IMR-90 (cell line): ENCODE results near the gene ANKRD40. TPM values are rescaled to one million over a fixed set of nuclear protein-coding genes. Genes with fewer than 3 reads are reported as not detected.

Source experiments
- ATAC-seq: fragments of 200-7000 bp; cut with Tn5 transposase; 2 replicates; pipeline ENCODE4 v1.9.1; 2020; ENCODE audit warnings: low read depth, mild to moderate bottlenecking, moderate library complexity
- BruUV-seq: library from RNA; stranded (reverse); fragments of 400-500 nt; replicated peaks from 2 replicates; lab custom pipeline; 2021; lab: Mats Ljungman, UMichigan
- CTCF ChIA-PET: fragments of 300-600 bp; formaldehyde crosslinking; extraction: SDS; loops from one replicate; lab custom pipeline; 2021; ENCODE audit warnings: antibody characterized with exemption; lab: Yijun Ruan, JAX
- POLR2A ChIA-PET: fragments of 300-600 bp; sonication (Branson Sonifier 250); formaldehyde crosslinking; loops from one replicate; lab custom pipeline; 2022; ENCODE audit warnings: antibody characterized with exemption; ENCODE audit not compliant: unreplicated experiment; lab: Charles Lee
- DNase-seq: peaks from one replicate; pipeline ENCODE4 v3.0.0; 2013
- H2AFZ ChIP-seq: replicated peaks from 2 replicates; pipeline ENCODE3; 2013; ENCODE audit warnings: low read length, mild to moderate bottlenecking; ENCODE audit not compliant: poor library complexity
- H2AK5ac ChIP-seq: 2 replicates; pipeline ENCODE4 v1.6.1; 2013; ENCODE audit warnings: low read depth, low read length, inconsistent platforms
- H2AK9ac ChIP-seq: replicated peaks from 2 replicates; pipeline ENCODE3; 2013; ENCODE audit warnings: mild to moderate bottlenecking, low read depth, low read length, moderate library complexity; ENCODE audit not compliant: poor library complexity
- H2BK120ac ChIP-seq: 2 replicates; pipeline ENCODE4 v1.6.1; 2013; ENCODE audit warnings: low read depth, low read length, inconsistent platforms
- H2BK15ac ChIP-seq: 3 replicates; pipeline ENCODE4 v1.6.1; 2013; ENCODE audit warnings: low read depth, low read length, inconsistent platforms
- H2BK20ac ChIP-seq: 2 replicates; pipeline ENCODE4 v1.6.1; 2013; ENCODE audit warnings: low read depth, mild to moderate bottlenecking, inconsistent platforms, low read length, moderate library complexity
- H2BK5ac ChIP-seq: 2 replicates; pipeline ENCODE4 v1.6.1; 2013; ENCODE audit warnings: mild to moderate bottlenecking, low read depth, low read length, inconsistent platforms; ENCODE audit not compliant: poor library complexity, severe bottlenecking
- H3K14ac ChIP-seq: replicated peaks from 2 replicates; pipeline ENCODE4 v1.6.1; 2013; ENCODE audit warnings: low read depth, low read length, inconsistent platforms
- H3K18ac ChIP-seq: 2 replicates; pipeline ENCODE4 v1.6.1; 2013; ENCODE audit warnings: low read depth, low read length, control low read depth
- H3K23ac ChIP-seq: 2 replicates; pipeline ENCODE4 v1.6.1; 2013; ENCODE audit warnings: low read depth, low read length, inconsistent platforms
- H3K27ac ChIP-seq: 2 replicates; pipeline ENCODE4 v1.5.1; 2013; ENCODE audit warnings: mild to moderate bottlenecking, control low read depth, low read length; ENCODE audit not compliant: insufficient read depth
- H3K27me3 ChIP-seq: 2 replicates; pipeline ENCODE4 v1.6.1; 2013; ENCODE audit warnings: low read length; ENCODE audit not compliant: control insufficient read depth, insufficient read depth
- H3K36me3 ChIP-seq: 2 replicates; pipeline ENCODE4 v1.6.1; 2013; ENCODE audit warnings: low read length, mixed read lengths; ENCODE audit not compliant: control insufficient read depth, insufficient read depth
- H3K4ac ChIP-seq: 2 replicates; pipeline ENCODE4 v1.6.1; 2013; ENCODE audit warnings: low read depth, low read length, inconsistent platforms
- H3K4me1 ChIP-seq: 2 replicates; pipeline ENCODE4 v1.6.1; 2013; ENCODE audit warnings: low read length, mixed read lengths; ENCODE audit not compliant: control insufficient read depth, insufficient read depth
- H3K4me2 ChIP-seq: 2 replicates; pipeline ENCODE4 v1.6.1; 2013; ENCODE audit warnings: low read depth, mild to moderate bottlenecking, control low read depth, low read length, moderate library complexity
- H3K4me3 ChIP-seq: 2 replicates; pipeline ENCODE4 v1.5.1; 2013; ENCODE audit warnings: low read depth, mild to moderate bottlenecking, control low read depth, low read length, moderate library complexity; ENCODE audit not compliant: insufficient read depth
- H3K56ac ChIP-seq: 2 replicates; pipeline ENCODE4 v1.6.1; 2013; ENCODE audit warnings: low read length, inconsistent platforms; ENCODE audit not compliant: insufficient read depth; ENCODE audit errors: extremely low read depth
- H3K79me1 ChIP-seq, 2 experiments: 2 replicates each; pipeline ENCODE4 v1.6.1; 2013; ENCODE audit warnings: low read length in 2 of 2, inconsistent platforms in 1 of 2, low read depth in 1 of 2
- H3K9ac ChIP-seq: 2 replicates; pipeline ENCODE4 v1.6.1; 2013; ENCODE audit warnings: low read depth, low read length, control low read depth
- H3K9me1 ChIP-seq: 2 replicates; pipeline ENCODE4 v1.6.1; 2013; ENCODE audit warnings: low read length, inconsistent platforms; ENCODE audit not compliant: insufficient read depth
- H3K9me3 ChIP-seq: 2 replicates; pipeline ENCODE4 v1.6.1; 2013; ENCODE audit warnings: low read length; ENCODE audit not compliant: control insufficient read depth, insufficient read depth
- H4K20me1 ChIP-seq: 2 replicates; pipeline ENCODE4 v1.6.1; 2013; ENCODE audit warnings: low read length, inconsistent platforms; ENCODE audit not compliant: insufficient read depth
- H4K5ac ChIP-seq: 2 replicates; pipeline ENCODE4 v1.6.1; 2013; ENCODE audit warnings: mild to moderate bottlenecking, low read depth, low read length, control low read depth
- H4K8ac ChIP-seq, 2 experiments: 2 replicates each; pipeline ENCODE4 v1.6.1; 2013; ENCODE audit warnings: low read depth in 2 of 2, low read length in 2 of 2, control low read depth in 1 of 2, inconsistent platforms in 1 of 2
- H4K91ac ChIP-seq: 2 replicates; pipeline ENCODE4 v1.6.1; 2013; ENCODE audit warnings: low read depth, low read length, inconsistent platforms; ENCODE audit not compliant: insufficient read depth
- BHLHE40 ChIP-seq: fragments of 150-350 bp; IDR thresholded peaks from 2 replicates; pipeline ENCODE4 v1.6.1; 2016; ENCODE audit warnings: mild to moderate bottlenecking, low read depth, low read length
- MAZ ChIP-seq: IDR thresholded peaks from 2 replicates; pipeline ENCODE4 v1.6.1; 2012; ENCODE audit warnings: low read depth, mild to moderate bottlenecking, low read length, improper control_type of control experiment, moderate library complexity, borderline replicate concordance
- RFX5 ChIP-seq: IDR thresholded peaks from 2 replicates; pipeline ENCODE4 v1.8.0; 2012; ENCODE audit warnings: low read depth, mild to moderate bottlenecking, low read length, moderate library complexity
- whole genome bisulfite sequencing, 2 experiments: methylation state at CpG; one replicate each; pipeline versions ENCODE4 v1.1.5 to v1.1.7; 2013; ENCODE audit warnings: missing lambda C conversion rate in 2 of 2; ENCODE audit not compliant: insufficient read length in 1 of 2; ENCODE audit errors: extremely low coverage in 2 of 2; 5-methylcytosine and 5-hydroxymethylcytosine counted together
- dilution Hi-C: fragments of 300-500 bp; cut with HindIII; formaldehyde crosslinking; loops from one replicate; pipeline ENCODE4 v1.14.3; 2018; ENCODE audit warnings: low sequenced_read_pairs; ENCODE audit not compliant: unreplicated experiment
- in situ Hi-C: fragments of 300-500 bp; cut with MboI; formaldehyde crosslinking; loops from 3 replicates; pipeline ENCODE4 v1.14.3; 2019; ENCODE audit warnings: low sequenced_read_pairs, inconsistent platforms, mixed read lengths
- intact Hi-C: fragments of 100-400 bp; cut with micrococcal nuclease; formaldehyde crosslinking; loops from 2 replicates; pipeline ENCODE4 v1.10.0; 2022
- polyA plus RNA-seq, 3 experiments: library from polyadenylated mRNA; depleted of rRNA; stranded (reverse); fragments of >200 nt; gene quantifications; 2 replicates each; pipeline ENCODE4 v1.2.3, GENCODE V29; 2012; ENCODE audit warnings: low replicate concordance in 1 of 3
- total RNA-seq: library from RNA; depleted of rRNA; stranded (reverse); fragments of >200 nt; gene quantifications from 2 replicates; pipeline ENCODE4 v1.2.3, GENCODE V29; 2012
- TF ChIP-seq, protein P1 (sequence below): fragments of 150-350 bp; IDR thresholded peaks from 2 replicates; pipeline ENCODE4 v1.6.1; 2017; ENCODE audit warnings: mild to moderate bottlenecking, antibody characterized with exemption, low read length, low read depth
- TF ChIP-seq, protein P2 (sequence below): conservative IDR thresholded peaks from 2 replicates; pipeline ENCODE4 v1.5.1; 2012; ENCODE audit warnings: mild to moderate bottlenecking, low read depth, low read length, improper control_type of control experiment

ANKRD40 gene
- total and polyA plus RNA-seq, 2 of the 4 experiments (the other 2 are of a cell fraction) = 23.4 to 35.8 TPM

DNA sequence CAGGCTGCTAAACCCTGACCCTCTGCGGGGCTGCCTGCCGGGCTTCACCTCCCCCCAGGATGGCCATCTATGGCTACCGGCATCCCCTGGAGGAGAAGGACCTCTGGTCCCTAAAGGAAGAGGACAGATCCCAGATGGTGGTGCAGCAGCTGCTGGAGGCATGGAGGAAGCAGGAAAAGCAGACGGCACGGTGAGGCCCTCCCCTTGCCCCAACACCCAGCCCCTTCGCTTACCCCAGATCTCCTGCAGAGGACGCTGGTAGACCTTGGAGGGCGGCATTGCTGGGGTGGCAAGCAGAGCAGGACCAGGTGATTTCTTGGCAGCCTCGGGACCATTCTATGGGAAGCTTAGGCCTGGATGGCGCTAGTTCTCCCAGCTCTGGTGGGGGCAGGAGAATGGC is 48.5 kb downstream of the ANKRD40 start:
- Histone ChIP-seq H4K8ac (peak overlapping the region in 1 of 2 experiments; percentile 5; a peak in 1 of 4 replicates), H3K79me1 (peaks cover 0 to 18% of the 10 kb centered on the region in 2 experiments; a peak in 2 of 4 replicates), H3K9me3 (no peaks in the 10 kb centered on the region), H3K23ac (no peak overlapping the region), H4K91ac (peak overlapping the region; percentile 23; the same call in 1 of the 2 replicates), H4K20me1 (no peaks in the 10 kb centered on the region), H4K5ac (no peak overlapping the region), H3K27me3 (no peaks in the 10 kb centered on the region), H2BK20ac (no peak overlapping the region), H3K18ac (no peak overlapping the region), H2BK120ac (no peak overlapping the region), H3K56ac (no peak overlapping the region), H3K4ac (peak overlapping the region; percentile 98), H3K27ac (no peak overlapping the region), H3K4me2 (no peak overlapping the region), H2AFZ (peak overlapping the region; percentile 26), H3K9ac (no peak overlapping the region), H3K36me3 (peaks cover 2% of the 10 kb centered on the region; the same call in 1 of the 2 replicates), H3K4me1 (peaks cover 32% of the 10 kb centered on the region), H2BK5ac (no peak overlapping the region), H3K9me1 (peaks cover 41% of the 10 kb centered on the region), H2BK15ac (peak overlapping the region; percentile 2; the same call in 1 of the 3 replicates), H3K4me3 (no peak overlapping the region), H2AK9ac (no peak overlapping the region), H3K14ac (no peak overlapping the region), H2AK5ac (peak overlapping the region; percentile 29)
- ChIA-PET POLR2A (no interaction called here), CTCF (no interaction called here)
- DNase-seq (no peak), ATAC-seq (no peak)
- dilution Hi-C loops (no loop called here), in situ Hi-C loops (no loop called here), intact Hi-C loops (no loop called here)
- BruUV-seq = no TSS peak
- WGBS, 2 experiments = no CpG with 5 or more reads among the region's 10 CpGs
- TF ChIP-seq, protein P1, sequence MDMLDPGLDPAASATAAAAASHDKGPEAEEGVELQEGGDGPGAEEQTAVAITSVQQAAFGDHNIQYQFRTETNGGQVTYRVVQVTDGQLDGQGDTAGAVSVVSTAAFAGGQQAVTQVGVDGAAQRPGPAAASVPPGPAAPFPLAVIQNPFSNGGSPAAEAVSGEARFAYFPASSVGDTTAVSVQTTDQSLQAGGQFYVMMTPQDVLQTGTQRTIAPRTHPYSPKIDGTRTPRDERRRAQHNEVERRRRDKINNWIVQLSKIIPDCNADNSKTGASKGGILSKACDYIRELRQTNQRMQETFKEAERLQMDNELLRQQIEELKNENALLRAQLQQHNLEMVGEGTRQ = no peak
- TF ChIP-seq BHLHE40 (no peak), MAZ (no peak), RFX5 (no peak)
- TF ChIP-seq, protein P2, sequence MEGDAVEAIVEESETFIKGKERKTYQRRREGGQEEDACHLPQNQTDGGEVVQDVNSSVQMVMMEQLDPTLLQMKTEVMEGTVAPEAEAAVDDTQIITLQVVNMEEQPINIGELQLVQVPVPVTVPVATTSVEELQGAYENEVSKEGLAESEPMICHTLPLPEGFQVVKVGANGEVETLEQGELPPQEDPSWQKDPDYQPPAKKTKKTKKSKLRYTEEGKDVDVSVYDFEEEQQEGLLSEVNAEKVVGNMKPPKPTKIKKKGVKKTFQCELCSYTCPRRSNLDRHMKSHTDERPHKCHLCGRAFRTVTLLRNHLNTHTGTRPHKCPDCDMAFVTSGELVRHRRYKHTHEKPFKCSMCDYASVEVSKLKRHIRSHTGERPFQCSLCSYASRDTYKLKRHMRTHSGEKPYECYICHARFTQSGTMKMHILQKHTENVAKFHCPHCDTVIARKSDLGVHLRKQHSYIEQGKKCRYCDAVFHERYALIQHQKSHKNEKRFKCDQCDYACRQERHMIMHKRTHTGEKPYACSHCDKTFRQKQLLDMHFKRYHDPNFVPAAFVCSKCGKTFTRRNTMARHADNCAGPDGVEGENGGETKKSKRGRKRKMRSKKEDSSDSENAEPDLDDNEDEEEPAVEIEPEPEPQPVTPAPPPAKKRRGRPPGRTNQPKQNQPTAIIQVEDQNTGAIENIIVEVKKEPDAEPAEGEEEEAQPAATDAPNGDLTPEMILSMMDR = no peak
